Heart left ventricle (tissue), 16 donors: Measurements from ENCODE around the gene DYNLT4. TPM values are rescaled to one million over a fixed set of nuclear protein-coding genes. Genes with fewer than 3 reads are reported as not detected.
A peak's percentile ranks its signal among the peaks of the same experiment; 100 is the strongest.

Experiments used
- ATAC-seq, 4 donors: fragments of 200-7000 bp; cut with Tn5 transposase; one replicate each; pipeline ENCODE4 v1.9.1; 2020 to 2022; ENCODE audit warnings: moderate library complexity in 4 of 4, mild to moderate bottlenecking in 3 of 4, moderate number of reproducible peaks in 1 of 4
- DNase-seq, 5 donors: peaks; one replicate each; pipeline ENCODE4 v3.0.0-alpha.2; 2020
- H3K27ac ChIP-seq, 12 donors: fragments of 200-600 bp; sonication (generic) in 4 of 12; one replicate each; pipeline versions ENCODE4 v1.5.0 to v1.8.0; 2016 to 2022; ENCODE audit warnings: mild to moderate bottlenecking in 2 of 12
- H3K27me3 ChIP-seq, 9 donors: fragments of 200-600 bp; sonication (generic) in 2 of 9; one replicate each; pipeline versions ENCODE4 v1.5.1 to v1.8.0; 2016 to 2022; ENCODE audit warnings: mild to moderate bottlenecking in 3 of 9
- H3K36me3 ChIP-seq, 9 donors: fragments of 200-600 bp; sonication (generic) in 2 of 9; one replicate each; pipeline versions ENCODE4 v1.5.0 to v1.8.0; 2018 to 2022; ENCODE audit warnings: mild to moderate bottlenecking in 2 of 9
- H3K4me1 ChIP-seq, 12 donors: fragments of 200-600 bp; sonication (generic) in 4 of 12; one replicate each; pipeline versions ENCODE4 v1.5.0 to v1.8.0; 2016 to 2022; ENCODE audit warnings: mild to moderate bottlenecking in 3 of 12
- H3K4me3 ChIP-seq, 12 donors: fragments of 200-600 bp; sonication (generic) in 4 of 12; one replicate each; pipeline versions ENCODE4 v1.5.0 to v1.8.0; 2017 to 2022; ENCODE audit warnings: mild to moderate bottlenecking in 9 of 12, moderate library complexity in 4 of 12
- H3K9me3 ChIP-seq, 12 donors: fragments of 200-600 bp; sonication (generic) in 4 of 12; one replicate each; pipeline versions ENCODE4 v1.5.0 to v1.8.0; 2016 to 2022; ENCODE audit warnings: mild to moderate bottlenecking in 1 of 12
- POLR2A ChIP-seq, 2 donors: fragments of 450-650 bp; IDR thresholded peaks; one replicate each; pipeline ENCODE4 v1.6.1; 2017; ENCODE audit warnings: antibody characterized with exemption in 2 of 2, mild to moderate bottlenecking in 2 of 2, moderate library complexity in 2 of 2
- WGBS, 4 donors: extraction: QIAGEN DNeasy Blood & Tissue Kit in 2 of 4; methylation state at CpG; one replicate each; pipeline versions ENCODE4 v1.1.5 to v1.1.7; 2013 to 2018; 5-methylcytosine and 5-hydroxymethylcytosine counted together
- intact Hi-C, 10 donors: fragments of 100-400 bp; cut with DNase I; formaldehyde crosslinking; loops; one replicate each; pipeline versions ENCODE4 v1.11.1 to v1.14.2; 2022
- polyA plus RNA-seq, 2 donors: library from polyadenylated mRNA; stranded (reverse); fragments of 200-250 nt; gene quantifications; one replicate each; pipeline ENCODE4 v1.2.3, GENCODE V29; 2013
- total RNA-seq, 9 donors: library from RNA; depleted of rRNA in 2 of 9; stranded (reverse); fragments of >200 nt in 2 of 9; fragmentation: NEBNext Ultra II Directional in 3 of 9; extraction: Animal tissue kit (Norgen Biotek cat#: 25700) in 3 of 9; gene quantifications; one replicate each; pipeline versions ENCODE4 v1.1.0 to v1.2.4, GENCODE V29; 2016 to 2023
- TF ChIP-seq, protein P1 (sequence below), 12 donors: fragments of 200-600 bp; sonication (generic) in 4 of 12; IDR thresholded peaks; one replicate each; pipeline versions ENCODE4 v1.5.0 to v1.8.0; 2018 to 2022; ENCODE audit warnings: antibody characterized with exemption in 12 of 12, mild to moderate bottlenecking in 5 of 12
- donor health status: ischemic (EF 13 %, LVEDD 7.1; RV severe dilation, severe dysfunction).
- donor health status: healthy with polysubstance abuse.
- donor health status: DM: no; HTN: yes; CAD: no.
- donor health status: DM: no; HTN: no; CAD: no.
- donor health status: ischemic (EF 25% LVEDD 6.9; RV normal size, moderate dysfunction).
- donor health status: ischemic (EF 25% LVEDD 5.7; RV mildly dilated, moderate dysfunction).
- donor health status: healthy.
- donor health status: DM: yes; HTN: yes; CAD: no.
- donor health status: ischemic (EF 35%, LVEDD 5.7; RV mildly dilated, moderate dysfunction).
- donor health status: nonischemic (EF 11% LVEDD 7.7; RV severe dilation, severe dysfunction).
- donor health status: DM: yes; HTN: yes; CAD: no.
- donor health status: PGD.
- donor health status: ischemic (EF 29% LVEDD 5.4; RV normal size, mild dysfunction).
- donor health status: nonischemic (EF 23%, LVEDD 6.1; RV moderate dilation, normal function).

DYNLT4 gene
- total and polyA plus RNA-seq, 11 donors = 0.36 to 1.7 (median 0.82) TPM; not detected in 1

GRCh38 chr1:44835738-44836675 lies 28.9 kb upstream of the DYNLT4 start:
- intact Hi-C loops = loop anchor here in 9 of 10 donors (1.0 to 10.0 kb wide), 13 partner anchors 39 to 466 kb away; partner anchors contain the start of genes HECTD3 (in 4 of the 9), EIF2B3 (in 2 of the 9), UROD (in 2 of the 9) and BEST4 (in 1 of the 9)
- Histone ChIP-seq H3K27me3 (no peaks in the 10 kb centered on the region), H3K4me3 (no peak overlapping the region), H3K27ac (no peak overlapping the region), H3K4me1 (peaks cover 0 to 14% (median 3%) of the 10 kb centered on the region in 12 donors), H3K36me3 (no peaks in the 10 kb centered on the region), H3K9me3 (no peaks in the 10 kb centered on the region)
- ATAC-seq = peak; percentile 65 to 89 (median 87)
- 65 to 69% (median 66%) methylated on average over 23 of the region's 23 CpGs for WGBS, 4 donors
- TF ChIP-seq, protein P1, sequence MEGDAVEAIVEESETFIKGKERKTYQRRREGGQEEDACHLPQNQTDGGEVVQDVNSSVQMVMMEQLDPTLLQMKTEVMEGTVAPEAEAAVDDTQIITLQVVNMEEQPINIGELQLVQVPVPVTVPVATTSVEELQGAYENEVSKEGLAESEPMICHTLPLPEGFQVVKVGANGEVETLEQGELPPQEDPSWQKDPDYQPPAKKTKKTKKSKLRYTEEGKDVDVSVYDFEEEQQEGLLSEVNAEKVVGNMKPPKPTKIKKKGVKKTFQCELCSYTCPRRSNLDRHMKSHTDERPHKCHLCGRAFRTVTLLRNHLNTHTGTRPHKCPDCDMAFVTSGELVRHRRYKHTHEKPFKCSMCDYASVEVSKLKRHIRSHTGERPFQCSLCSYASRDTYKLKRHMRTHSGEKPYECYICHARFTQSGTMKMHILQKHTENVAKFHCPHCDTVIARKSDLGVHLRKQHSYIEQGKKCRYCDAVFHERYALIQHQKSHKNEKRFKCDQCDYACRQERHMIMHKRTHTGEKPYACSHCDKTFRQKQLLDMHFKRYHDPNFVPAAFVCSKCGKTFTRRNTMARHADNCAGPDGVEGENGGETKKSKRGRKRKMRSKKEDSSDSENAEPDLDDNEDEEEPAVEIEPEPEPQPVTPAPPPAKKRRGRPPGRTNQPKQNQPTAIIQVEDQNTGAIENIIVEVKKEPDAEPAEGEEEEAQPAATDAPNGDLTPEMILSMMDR (IDR thresholded peaks at IDR 0.05) = peak; percentile 78 to 93 (median 86)
- no peak for TF ChIP-seq POLR2A (IDR thresholded peaks at IDR 0.05)
- DNase-seq = peak; percentile 82 to 89 (median 86)

GRCh38 chr1:44834328-44834727 lies 27.2 kb upstream of the DYNLT4 start:
- ATAC-seq = no peak
- Histone ChIP-seq H3K27me3 (no peaks in the 10 kb centered on the region), H3K9me3 (no peaks in the 10 kb centered on the region), H3K4me1 (peaks cover 0 to 20% (median 3%) of the 10 kb centered on the region in 12 donors), H3K27ac (no peak overlapping the region), H3K4me3 (no peak overlapping the region), H3K36me3 (no peaks in the 10 kb centered on the region)
- no peak for DNase-seq
- 63 to 69% (median 67%) methylated on average over 7 of the region's 7 CpGs for WGBS, 4 donors
- intact Hi-C loops = loop anchor here in 5 of 10 donors (2.0 to 10.0 kb wide), 6 partner anchors 37 to 466 kb away; partner anchors contain the start of genes BEST4 (in 1 of the 5), EIF2B3 (in 1 of the 5), HECTD3 (in 1 of the 5) and UROD (in 1 of the 5)
- TF ChIP-seq, protein P1 (IDR thresholded peaks at IDR 0.05) = no peak
- TF ChIP-seq POLR2A (IDR thresholded peaks at IDR 0.05) = no peak

DNA sequence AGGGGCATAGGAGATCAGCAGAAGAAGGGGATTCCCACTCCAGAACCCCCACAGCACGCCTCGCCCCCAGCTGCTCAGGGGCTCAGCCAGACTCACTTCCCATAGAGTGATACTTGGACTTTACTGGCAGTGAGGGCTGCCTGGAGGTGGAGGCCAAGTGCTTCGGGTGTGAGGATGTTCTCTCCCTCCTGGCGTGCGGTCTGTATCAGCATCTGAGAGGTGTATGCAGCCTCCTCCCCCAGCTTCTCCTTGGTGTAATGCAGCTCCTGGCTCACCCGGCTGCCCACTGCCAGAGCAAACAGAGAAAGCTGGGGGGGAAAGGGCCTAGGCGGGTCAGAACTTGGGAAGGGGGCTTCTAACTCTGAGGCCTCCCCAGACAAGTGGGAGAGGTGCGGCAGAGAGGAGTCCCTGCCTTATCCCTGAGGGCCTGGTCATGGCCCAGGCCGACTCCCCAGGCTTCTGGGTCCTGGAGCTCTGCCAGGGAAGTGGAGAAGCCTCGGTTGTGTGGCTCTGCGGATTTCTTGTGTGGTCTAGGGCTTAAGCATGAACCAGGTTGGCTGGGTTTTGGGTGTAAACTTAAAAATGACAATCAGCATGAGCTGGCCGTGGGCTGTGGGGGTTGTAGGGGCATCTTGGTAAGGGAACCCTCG lies 25.0 kb upstream of the DYNLT4 start:
- Histone ChIP-seq H3K4me1 (peaks cover 0 to 23% (median 3%) of the 10 kb centered on the region in 12 donors), H3K4me3 (no peak overlapping the region), H3K36me3 (no peaks in the 10 kb centered on the region), H3K9me3 (no peaks in the 10 kb centered on the region), H3K27ac (no peak overlapping the region), H3K27me3 (no peaks in the 10 kb centered on the region)
- 76 to 80% (median 79%) methylated on average over 13 of the region's 13 CpGs for WGBS, 4 donors
- TF ChIP-seq, protein P1 (IDR thresholded peaks at IDR 0.05) = no peak
- no peak for TF ChIP-seq POLR2A (IDR thresholded peaks at IDR 0.05)
- no peak for ATAC-seq
- DNase-seq = no peak
- intact Hi-C loops = loop anchor here in 4 of 10 donors (5.0 to 10.0 kb wide), 5 partner anchors 35 to 180 kb away; partner anchors contain the start of genes BEST4 (in 1 of the 4), EIF2B3 (in 1 of the 4), HECTD3 (in 1 of the 4) and UROD (in 1 of the 4)
